Mucosa of descending colon (tissue), 3 donors: ENCODE results near the gene TRABD2B. TPM values are rescaled to one million over a fixed set of nuclear protein-coding genes. Genes with fewer than 3 reads are reported as not detected.

ENCODE experiments used
- ATAC-seq: fragments of 200-7000 bp; cut with Tn5 transposase; one replicate; pipeline ENCODE4 v1.9.1; 2020; ENCODE audit warnings: mild to moderate bottlenecking, moderate library complexity
- DNase-seq, 3 donors: peaks; one replicate each; pipeline ENCODE4 v3.0.0-alpha.2; 2020
- H3K36me3 ChIP-seq: fragments of 200-600 bp; one replicate; pipeline ENCODE4 v1.8.0; 2021; ENCODE audit warnings: low read depth, mild to moderate bottlenecking
- H3K4me1 ChIP-seq: fragments of 200-600 bp; one replicate; pipeline ENCODE4 v1.8.0; 2021; ENCODE audit warnings: low read depth, mild to moderate bottlenecking
- H3K4me3 ChIP-seq: fragments of 200-600 bp; one replicate; pipeline ENCODE4 v1.8.0; 2021; ENCODE audit warnings: mild to moderate bottlenecking
- H3K9me3 ChIP-seq: fragments of 200-600 bp; one replicate; pipeline ENCODE4 v1.8.0; 2021; ENCODE audit warnings: mild to moderate bottlenecking
- CTCF ChIP-seq: fragments of 200-600 bp; IDR thresholded peaks from one replicate; pipeline ENCODE4 v1.8.0; 2022; ENCODE audit warnings: antibody characterized with exemption, mild to moderate bottlenecking
- intact Hi-C, 2 donors: fragments of 100-400 bp; cut with DNase I in 1 of 2; cut with micrococcal nuclease in 1 of 2; formaldehyde crosslinking; loops; one replicate each; pipeline versions ENCODE4 v1.11.0 to v1.11.1; 2022; cut with DNase I, micrococcal nuclease
- total RNA-seq, 3 donors: library from RNA; stranded (reverse); fragmentation: NEBNext Ultra II Directional in 2 of 3; extraction: Animal tissue kit (Norgen Biotek cat#: 25700) in 2 of 3; gene quantifications; one replicate each; pipeline versions ENCODE4 v1.2.1 to v1.2.4, GENCODE V29; 2021 to 2023
- donor health status: DM: no; HTN: no; CAD: no; lungs with moderate emphysema.
- donor health status: DM: no; HTN: no; CAD: no.
- donor health status: DM: no; HTN: yes; CAD: no.

Gene TRABD2B
- total RNA-seq, 3 donors from 2014 or later, result 0.35 to 2.0 (median 2.0) TPM

GRCh38 chr1:47731730-47732129, 265.5 kb downstream of the TRABD2B start:
- DNase-seq, result no peak

GRCh38 chr1:47729685-47730084, 267.5 kb downstream of the TRABD2B start:
- H3K4me3 ChIP-seq, result no peak overlapping the region
- peaks cover 23% of the 10 kb centered on the region for H3K4me1 ChIP-seq
- H3K9me3 ChIP-seq, result no peaks in the 10 kb centered on the region
- intact Hi-C loops, result loop anchor here in 1 of 2 donors (10.0 kb wide), 1 partner anchor 335 kb away; no protein-coding TSS in a partner anchor
- no peak for ATAC-seq
- no peak for DNase-seq
- no peak for TF ChIP-seq CTCF
- H3K36me3 ChIP-seq, result no peaks in the 10 kb centered on the region

More at GRCh38 chr1:47731730-47732129, 265.5 kb downstream of the TRABD2B start:
- no peak overlapping the region for H3K4me3 ChIP-seq
- no peak for TF ChIP-seq CTCF
- H3K9me3 ChIP-seq, result no peaks in the 10 kb centered on the region
- no peaks in the 10 kb centered on the region for H3K36me3 ChIP-seq
- intact Hi-C loops, result loop anchor here in 1 of 2 donors (10.0 kb wide), 1 partner anchor 333 kb away; no protein-coding TSS in a partner anchor
- H3K4me1 ChIP-seq, result peaks cover 2% of the 10 kb centered on the region
- no peak for ATAC-seq

GRCh38 chr1:47727697-47728085, 269.5 kb downstream of the TRABD2B start:
- H3K4me3 ChIP-seq, result no peak overlapping the region
- peak; percentile 0 for ATAC-seq
- DNase-seq, result peak in 1 of 3 donors; percentile 45
- TF ChIP-seq CTCF, result no peak
- H3K36me3 ChIP-seq, result no peaks in the 10 kb centered on the region
- H3K9me3 ChIP-seq, result no peaks in the 10 kb centered on the region
- H3K4me1 ChIP-seq, result peaks cover 33% of the 10 kb centered on the region
- intact Hi-C loops, result loop anchor here in 1 of 2 donors (2.0 kb wide), 1 partner anchor 293 kb away; no protein-coding TSS in a partner anchor

- Histone ChIP-seq H3K4me1 (peaks cover 36% of the 10 kb centered on the region), H3K9me3 (no peaks in the 10 kb centered on the region), H3K4me3 (no peak overlapping the region), H3K36me3 (no peaks in the 10 kb centered on the region)
- intact Hi-C loops, result loop anchor here in 1 of 2 donors (2.0 kb wide), 1 partner anchor 292 kb away; no protein-coding TSS in a partner anchor
- TF ChIP-seq CTCF, result no peak
- peak; percentile 60 to 64 (median 64) for DNase-seq
- ATAC-seq, result peak; percentile 67
Measured at GRCh38 chr1:47727051-47727696, 270.0 kb downstream of the TRABD2B start.

GRCh38 chr1:47725992-47726855, 271.0 kb downstream of the TRABD2B start:
- Histone ChIP-seq H3K9me3 (no peaks in the 10 kb centered on the region), H3K4me1 (peaks cover 36% of the 10 kb centered on the region), H3K36me3 (no peaks in the 10 kb centered on the region), H3K4me3 (no peak overlapping the region)
- peak; percentile 80 for TF ChIP-seq CTCF
- DNase-seq (peak; percentile 85 to 95 (median 92)), ATAC-seq (peak; percentile 67)
- intact Hi-C loops, result loop anchor here in 1 of 2 donors (2.0 kb wide), 1 partner anchor 291 kb away; no protein-coding TSS in a partner anchor
